Endothelial cell of umbilical vein (primary cell): ENCODE measurements around the gene TRPT1. TPM values are rescaled to one million over a fixed set of nuclear protein-coding genes. Genes with fewer than 3 reads are reported as not detected.
A peak's percentile ranks its signal among the peaks of the same experiment; 100 is the strongest.

Source experiments
- BruUV-seq: library from RNA; stranded (reverse); fragments of 400-500 nt; replicated peaks from 2 replicates; lab custom pipeline; 2021; lab: Mats Ljungman, UMichigan
- CTCF ChIA-PET: fragments of 300-600, 350-600 bp; sonication (Branson Sonifier 250); formaldehyde crosslinking; loops from one replicate; lab custom pipeline; 2021; ENCODE audit warnings: antibody characterized with exemption, inconsistent platforms; lab: Charles Lee
- POLR2A ChIA-PET: fragments of 300-600, 350-600 bp; sonication (Branson Sonifier 250); formaldehyde crosslinking; loops from one replicate; lab custom pipeline; 2021; ENCODE audit warnings: antibody characterized with exemption, inconsistent platforms; lab: Charles Lee
- DNase-seq: peaks from one replicate; pipeline ENCODE4 v3.0.0-alpha.2; 2011; ENCODE audit warnings: low read depth, low spot score
- FAIRE-seq: peaks from 2 replicates; lab custom pipeline; 2011; peaks lifted over from hg19 to GRCh38; lab: Jason Lieb, UNC
- H2AFZ ChIP-seq: 2 replicates; pipeline ENCODE4 v1.6.0; 2012; ENCODE audit warnings: low read depth, low read length, control low read depth, inconsistent platforms
- H3K27ac ChIP-seq: 2 replicates; pipeline ENCODE4 v1.5.1; 2011; ENCODE audit warnings: low read depth, mild to moderate bottlenecking, control low read depth, low read length, moderate library complexity; ENCODE audit not compliant: insufficient read depth
- H3K27me3 ChIP-seq, 2 experiments: 2 replicates each; pipeline versions ENCODE4 v1.6.0 to v1.6.1; 2011; ENCODE audit warnings: low read length in 2 of 2, mixed read lengths in 1 of 2; ENCODE audit not compliant: control insufficient read depth in 2 of 2, insufficient read depth in 2 of 2
- H3K36me3 ChIP-seq, 2 experiments: 2 replicates in 1 of 2; 3 replicates in 1 of 2; pipeline ENCODE4 v1.5.1; 2011; ENCODE audit warnings: low read length in 2 of 2, mild to moderate bottlenecking in 1 of 2, moderate library complexity in 1 of 2; ENCODE audit not compliant: control insufficient read depth in 2 of 2, insufficient read depth in 2 of 2; ENCODE audit errors: extremely low read depth in 1 of 2
- H3K4me1 ChIP-seq: 3 replicates; pipeline ENCODE4 v1.5.1; 2011; ENCODE audit warnings: mild to moderate bottlenecking, low read length; ENCODE audit not compliant: control insufficient read depth, insufficient read depth; ENCODE audit errors: extremely low read depth
- H3K4me2 ChIP-seq: 2 replicates; pipeline ENCODE4 v1.6.1; 2011; ENCODE audit warnings: low read length, control low read depth, mixed read lengths; ENCODE audit not compliant: insufficient read depth
- H3K4me3 ChIP-seq, 3 experiments: fragments of 200-600 bp in 1 of 3; sonication (generic), shearing (Covaris generic) in 1 of 3; replicated peaks in 1 of 3; 2 replicates each; pipeline ENCODE4 v1.5.1; 2011 to 2016; ENCODE audit warnings: control low read depth in 3 of 3, low read length in 3 of 3, mild to moderate bottlenecking in 2 of 3, inconsistent platforms in 1 of 3, low read depth in 1 of 3, moderate library complexity in 1 of 3; ENCODE audit not compliant: insufficient read depth in 1 of 3
- H3K79me2 ChIP-seq: 2 replicates; pipeline ENCODE4 v1.6.0; 2012; ENCODE audit warnings: low read length, inconsistent platforms; ENCODE audit not compliant: control insufficient read depth, insufficient read depth
- H3K9ac ChIP-seq: replicated peaks from 2 replicates; pipeline ENCODE3; 2011; ENCODE audit warnings: low read length, control low read depth; ENCODE audit not compliant: insufficient read depth; ENCODE audit errors: extremely low read depth
- H3K9me1 ChIP-seq: replicated peaks from 3 replicates; pipeline ENCODE4 v1.6.0; 2011; ENCODE audit warnings: mild to moderate bottlenecking, low read length; ENCODE audit not compliant: control insufficient read depth, insufficient read depth; ENCODE audit errors: extremely low read depth
- H3K9me3 ChIP-seq: replicated peaks from 2 replicates; pipeline ENCODE4 v1.5.1; 2012; ENCODE audit warnings: low read length, inconsistent platforms; ENCODE audit not compliant: control insufficient read depth, insufficient read depth
- H4K20me1 ChIP-seq: replicated peaks from 2 replicates; pipeline ENCODE3; 2011; ENCODE audit warnings: mild to moderate bottlenecking, low read length; ENCODE audit not compliant: control insufficient read depth, insufficient read depth; ENCODE audit errors: extremely low read depth
- FOS ChIP-seq: IDR thresholded peaks from 2 replicates; pipeline ENCODE4 v1.6.1; 2011; ENCODE audit warnings: mild to moderate bottlenecking, low read length, moderate library complexity, borderline replicate concordance; ENCODE audit not compliant: insufficient read depth
- JUN ChIP-seq: IDR thresholded peaks from 2 replicates; pipeline ENCODE4 v1.6.1; 2011; ENCODE audit warnings: borderline replicate concordance, low read depth; ENCODE audit not compliant: insufficient read length, insufficient read depth
- MYC ChIP-seq: IDR thresholded peaks from one replicate; pipeline ENCODE4 v1.6.1; 2011; ENCODE audit warnings: mild to moderate bottlenecking, low read depth, low read length
- POLR2AphosphoS5 ChIP-seq: IDR thresholded peaks from 2 replicates; pipeline ENCODE4 v1.6.1; 2012; ENCODE audit warnings: low read depth, mild to moderate bottlenecking, control low read depth, low read length, moderate library complexity; ENCODE audit not compliant: insufficient read depth
- dilution Hi-C: fragments of 300-500 bp; cut with MboI; formaldehyde crosslinking; loops from one replicate; pipeline ENCODE4 v1.15.0; 2019; ENCODE audit warnings: low sequenced_read_pairs; ENCODE audit not compliant: extremely low pct_ligation_motif_present
- intact Hi-C: fragments of 100-400 bp; cut with micrococcal nuclease; formaldehyde crosslinking; loops from one replicate; pipeline ENCODE4 v1.10.0; 2022
- polyA plus RNA-seq, 4 experiments: library from polyadenylated mRNA; depleted of rRNA in 3 of 4; stranded (reverse) in 3 of 4; unstranded in 1 of 4; fragments of >200 nt; gene quantifications; 2 replicates each; pipeline versions ENCODE4 v1.2.1 to v1.2.3, GENCODE V29; 2011 to 2012; ENCODE audit warnings: missing spikeins in 1 of 4
- total RNA-seq: library from RNA; stranded (reverse); gene quantifications from 2 replicates; pipeline ENCODE4 v1.2.3, GENCODE V29; 2021
- TF ChIP-seq, protein P1 (sequence below), 2 donors: IDR thresholded peaks; 1 replicate in 1 of 2; 2 replicates in 1 of 2; pipeline ENCODE4 v1.5.1; 2011; ENCODE audit warnings: low read length in 2 of 2, mild to moderate bottlenecking in 2 of 2, moderate library complexity in 2 of 2, control low read depth in 1 of 2, inconsistent platforms in 1 of 2, low read depth in 1 of 2; ENCODE audit not compliant: insufficient read depth in 1 of 2; ENCODE audit errors: extremely low read depth in 1 of 2
- TF ChIP-seq, protein P2 (sequence below): IDR thresholded peaks from 2 replicates; pipeline ENCODE4 v1.6.1; 2011; ENCODE audit not compliant: insufficient read depth, insufficient read length

Gene TRPT1
- total and polyA plus RNA-seq, 2 donors (not counting 3 experiments of a cell fraction or from before 2014, with no cell fraction given), result 26.2 to 56.6 TPM

- no TSS peak for BruUV-seq
- dilution Hi-C loops, result no loop called here
- Histone ChIP-seq H3K36me3 (peaks cover 0 to 2% of the 10 kb centered on the region in 2 experiments), H3K9ac (peak within 1 kb of the TSS; percentile 81), H3K79me2 (peaks cover 24% of the 10 kb centered on the region), H3K9me3 (no peaks in the 10 kb centered on the region), H2AFZ (peak within 1 kb of the TSS; percentile 29), H3K4me3 (peak within 1 kb of the TSS; percentile 17 to 65 (median 56)), H3K4me2 (peak within 1 kb of the TSS; percentile 79), H3K27ac (peak within 1 kb of the TSS; percentile 64), H3K4me1 (peaks cover 14% of the 10 kb centered on the region), H3K9me1 (no peaks in the 10 kb centered on the region), H4K20me1 (no peaks in the 10 kb centered on the region), H3K27me3 (no peaks in the 10 kb centered on the region)
- CTCF ChIA-PET, result interaction anchor here (0.6 to 3.3 kb wide), 17 partner anchors 10 to 186 kb away, joined by 3 to 27 read pairs (median 4); partner anchors contain the start of genes BAD, CATSPERZ, FKBP2 and MACROD1
- intact Hi-C loops, result loop anchor here (1.0 to 5.0 kb wide), 5 partner anchors 20 to 119 kb away; partner anchors contain the start of genes DNAJC4, ESRRA, GPR137 and MACROD1
- TF ChIP-seq, protein P1, sequence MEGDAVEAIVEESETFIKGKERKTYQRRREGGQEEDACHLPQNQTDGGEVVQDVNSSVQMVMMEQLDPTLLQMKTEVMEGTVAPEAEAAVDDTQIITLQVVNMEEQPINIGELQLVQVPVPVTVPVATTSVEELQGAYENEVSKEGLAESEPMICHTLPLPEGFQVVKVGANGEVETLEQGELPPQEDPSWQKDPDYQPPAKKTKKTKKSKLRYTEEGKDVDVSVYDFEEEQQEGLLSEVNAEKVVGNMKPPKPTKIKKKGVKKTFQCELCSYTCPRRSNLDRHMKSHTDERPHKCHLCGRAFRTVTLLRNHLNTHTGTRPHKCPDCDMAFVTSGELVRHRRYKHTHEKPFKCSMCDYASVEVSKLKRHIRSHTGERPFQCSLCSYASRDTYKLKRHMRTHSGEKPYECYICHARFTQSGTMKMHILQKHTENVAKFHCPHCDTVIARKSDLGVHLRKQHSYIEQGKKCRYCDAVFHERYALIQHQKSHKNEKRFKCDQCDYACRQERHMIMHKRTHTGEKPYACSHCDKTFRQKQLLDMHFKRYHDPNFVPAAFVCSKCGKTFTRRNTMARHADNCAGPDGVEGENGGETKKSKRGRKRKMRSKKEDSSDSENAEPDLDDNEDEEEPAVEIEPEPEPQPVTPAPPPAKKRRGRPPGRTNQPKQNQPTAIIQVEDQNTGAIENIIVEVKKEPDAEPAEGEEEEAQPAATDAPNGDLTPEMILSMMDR (IDR thresholded peaks at IDR 0.05; ENCODE audit: extremely low read depth in 1 of 2, insufficient read depth in 1 of 2, low read depth in 1 of 2, low read length in 2 of 2), result peak; percentile 30 to 67
- TF ChIP-seq JUN (no peak), MYC (peak; percentile 7), FOS (no peak), POLR2AphosphoS5 (peak; percentile 84)
- TF ChIP-seq, protein P2, sequence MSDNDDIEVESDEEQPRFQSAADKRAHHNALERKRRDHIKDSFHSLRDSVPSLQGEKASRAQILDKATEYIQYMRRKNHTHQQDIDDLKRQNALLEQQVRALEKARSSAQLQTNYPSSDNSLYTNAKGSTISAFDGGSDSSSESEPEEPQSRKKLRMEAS, result peak; percentile 42
- POLR2A ChIA-PET, result interaction anchor here (0.6 to 1.7 kb wide), 11 partner anchors 16 to 185 kb away, joined by 3 to 6 read pairs (median 4); partner anchors contain the start of genes FERMT3, MACROD1, PRDX5 and TRMT112
- FAIRE-seq (peak; percentile 100), DNase-seq (peak; percentile 100)
These were observed 40.1 kb downstream of the TRPT1 start, which contains the start of gene STIP1 for GRCh38 chr11:64185693-64186491. STIP1 (plus strand) TSS chr11:64186171; CDS start chr11:64186262, 91 bp downstream.
